ENCODE data around the gene PAX5.

GRCh38 chr9:37038943-37039464 is 4.9 kb upstream of the PAX5 start:
- TF ChIP-seq BCL11A (tag by site-specific recombination; IDR thresholded peaks at IDR 0.05; ENCODE audit: low read depth): no peak
- TF ChIP-seq ZNF121 (tag by site-specific recombination; IDR thresholded peaks at IDR 0.05): no peak
- TF ChIP-seq CTCF (tag by site-specific recombination; IDR thresholded peaks at IDR 0.05): no peak
- TF ChIP-seq WT1 (tag by site-specific recombination; IDR thresholded peaks at IDR 0.05): no peak
- TF ChIP-seq ZNF24 (tag by site-specific recombination; IDR thresholded peaks at IDR 0.05): no peak
- no peak for TF ChIP-seq ZNF501 (tag by site-specific recombination; IDR thresholded peaks at IDR 0.05)
- no peak for TF ChIP-seq ZFP37 (tag by site-specific recombination; IDR thresholded peaks at IDR 0.05)
- no peak for TF ChIP-seq ZFP3 (tag by site-specific recombination; IDR thresholded peaks at IDR 0.05; ENCODE audit: low read depth)
- TF ChIP-seq SP2 (tag by site-specific recombination; IDR thresholded peaks at IDR 0.05): no peak
- TF ChIP-seq ZBTB48 (tag by site-specific recombination; IDR thresholded peaks at IDR 0.05): no peak
- TF ChIP-seq REST (tag by site-specific recombination; IDR thresholded peaks at IDR 0.05): no peak
- no peak for TF ChIP-seq PBX3 (CRISPR knock-in tag; IDR thresholded peaks at IDR 0.05)
- TF ChIP-seq ZNF274 (IDR thresholded peaks at IDR 0.05; ENCODE audit: low read length): no peak
- no peak for TF ChIP-seq ZNF274 (tag by site-specific recombination; IDR thresholded peaks at IDR 0.05; ENCODE audit: borderline replicate concordance)

All from HEK293 (cell line).